ENCODE results near the gene FAM200C.

The FAM200C gene

DNA sequence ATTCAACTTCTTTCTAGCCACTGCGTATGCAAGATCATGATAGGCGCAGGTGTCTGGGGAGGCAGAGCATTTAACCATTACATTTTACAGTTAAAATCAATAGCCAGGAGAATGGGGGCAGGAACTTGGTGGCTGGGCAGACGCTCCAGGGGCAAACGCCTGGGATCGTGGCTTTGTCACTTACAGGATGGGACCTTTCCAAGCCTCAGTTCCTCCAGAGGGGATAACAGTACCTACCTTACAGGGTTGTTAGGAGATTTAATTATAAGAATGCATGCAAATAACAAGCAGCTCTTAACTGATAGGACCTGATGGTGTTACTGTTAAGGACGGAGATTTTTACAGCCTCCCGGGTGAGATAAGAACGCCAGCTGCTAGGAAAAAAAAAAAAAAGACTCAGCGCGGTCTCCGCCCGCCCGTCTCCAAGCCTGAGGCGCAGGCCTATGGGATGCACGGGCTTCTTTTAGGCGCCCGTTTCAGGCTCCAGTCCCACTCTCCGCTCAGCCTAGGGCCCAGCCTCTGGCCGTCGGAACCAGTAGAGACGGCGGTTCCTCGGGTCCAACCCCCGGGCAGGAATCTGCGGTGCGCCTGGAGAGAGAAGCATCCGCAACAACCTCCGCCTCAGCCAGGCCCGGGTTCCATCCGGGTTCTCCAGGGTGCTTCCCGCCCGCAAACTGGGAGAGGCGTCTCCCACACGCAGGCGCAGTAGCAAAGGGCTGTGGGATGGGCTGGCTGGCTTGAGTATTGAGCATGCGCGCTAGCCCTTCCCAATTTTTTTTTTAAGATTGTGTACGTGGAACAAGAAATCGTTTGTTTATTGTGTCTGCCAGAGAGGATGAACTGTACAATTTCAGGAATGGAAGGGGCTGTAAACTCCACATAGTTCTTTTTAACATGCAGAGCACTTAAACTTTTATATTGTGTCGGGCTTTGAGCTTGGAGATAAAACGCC, at the start of gene FAM200C:
FAM200C (minus strand) TSS at position 653 of the 952 bp plus-strand sequence. CDS start 4,564 bp downstream, outside the sequence.
- TF ChIP-seq, protein P1, sequence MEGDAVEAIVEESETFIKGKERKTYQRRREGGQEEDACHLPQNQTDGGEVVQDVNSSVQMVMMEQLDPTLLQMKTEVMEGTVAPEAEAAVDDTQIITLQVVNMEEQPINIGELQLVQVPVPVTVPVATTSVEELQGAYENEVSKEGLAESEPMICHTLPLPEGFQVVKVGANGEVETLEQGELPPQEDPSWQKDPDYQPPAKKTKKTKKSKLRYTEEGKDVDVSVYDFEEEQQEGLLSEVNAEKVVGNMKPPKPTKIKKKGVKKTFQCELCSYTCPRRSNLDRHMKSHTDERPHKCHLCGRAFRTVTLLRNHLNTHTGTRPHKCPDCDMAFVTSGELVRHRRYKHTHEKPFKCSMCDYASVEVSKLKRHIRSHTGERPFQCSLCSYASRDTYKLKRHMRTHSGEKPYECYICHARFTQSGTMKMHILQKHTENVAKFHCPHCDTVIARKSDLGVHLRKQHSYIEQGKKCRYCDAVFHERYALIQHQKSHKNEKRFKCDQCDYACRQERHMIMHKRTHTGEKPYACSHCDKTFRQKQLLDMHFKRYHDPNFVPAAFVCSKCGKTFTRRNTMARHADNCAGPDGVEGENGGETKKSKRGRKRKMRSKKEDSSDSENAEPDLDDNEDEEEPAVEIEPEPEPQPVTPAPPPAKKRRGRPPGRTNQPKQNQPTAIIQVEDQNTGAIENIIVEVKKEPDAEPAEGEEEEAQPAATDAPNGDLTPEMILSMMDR (IDR thresholded peaks at IDR 0.05; ENCODE audit: low read depth, low read length, missing control alignments), result no peak
- DNase-seq (ENCODE audit: extremely low read depth, low read depth), result peak; percentile 82
- peak within 1 kb of the TSS; percentile 50 for H3K4me3 ChIP-seq (replicated peaks; ENCODE audit: low read depth, low read length)

DNA sequence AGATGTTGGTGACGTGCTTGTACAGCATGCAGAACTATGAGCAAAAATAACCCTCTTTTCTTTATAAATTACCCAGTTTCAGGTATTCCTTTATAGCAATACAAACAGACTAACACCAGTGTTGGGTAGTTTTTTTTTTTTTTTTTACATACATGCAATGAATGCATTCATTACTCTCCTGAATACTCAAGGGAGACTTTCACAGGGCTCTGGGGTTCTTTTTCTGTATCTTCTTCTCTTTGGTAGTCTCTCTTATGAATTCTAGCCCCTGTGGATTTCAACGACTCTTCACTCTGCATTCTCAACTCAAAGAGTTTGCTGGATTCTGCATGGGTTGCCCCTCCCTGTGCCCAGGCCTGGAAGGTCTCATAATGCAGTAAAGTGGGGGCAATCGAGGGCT, 49.6 kb upstream of the FAM200C start:
- H3K4me3 ChIP-seq (replicated peaks; ENCODE audit: low read depth, low read length), result no peak overlapping the region
- no peak for DNase-seq (ENCODE audit: extremely low read depth, low read depth)
- TF ChIP-seq, protein P1 (IDR thresholded peaks at IDR 0.05; ENCODE audit: low read depth, low read length, missing control alignments), result no peak

DNA sequence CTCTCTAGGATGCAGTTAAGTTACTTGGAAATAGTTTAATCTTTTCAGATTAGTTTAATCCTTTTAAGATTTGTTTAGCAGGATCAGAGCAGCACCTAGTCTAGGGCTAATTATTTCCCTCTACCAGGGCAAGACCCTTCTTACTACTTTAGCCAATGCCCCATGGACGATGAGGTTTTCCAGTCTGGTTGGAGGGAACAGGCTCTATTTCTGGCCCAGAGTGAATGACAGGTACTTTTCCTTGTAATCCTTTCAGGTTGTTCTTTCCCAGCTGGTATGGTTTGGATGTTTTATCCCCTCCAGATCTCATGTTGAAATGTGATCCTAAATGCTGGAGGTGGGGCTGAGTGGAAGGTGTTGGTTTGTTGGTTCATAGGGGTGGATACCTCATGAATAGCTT, 49.0 kb upstream of the FAM200C start:
- H3K4me3 ChIP-seq (replicated peaks; ENCODE audit: low read depth, low read length), result no peak overlapping the region
- DNase-seq (ENCODE audit: extremely low read depth, low read depth), result no peak
- TF ChIP-seq, protein P1 (IDR thresholded peaks at IDR 0.05; ENCODE audit: low read depth, low read length, missing control alignments), result no peak

DNA sequence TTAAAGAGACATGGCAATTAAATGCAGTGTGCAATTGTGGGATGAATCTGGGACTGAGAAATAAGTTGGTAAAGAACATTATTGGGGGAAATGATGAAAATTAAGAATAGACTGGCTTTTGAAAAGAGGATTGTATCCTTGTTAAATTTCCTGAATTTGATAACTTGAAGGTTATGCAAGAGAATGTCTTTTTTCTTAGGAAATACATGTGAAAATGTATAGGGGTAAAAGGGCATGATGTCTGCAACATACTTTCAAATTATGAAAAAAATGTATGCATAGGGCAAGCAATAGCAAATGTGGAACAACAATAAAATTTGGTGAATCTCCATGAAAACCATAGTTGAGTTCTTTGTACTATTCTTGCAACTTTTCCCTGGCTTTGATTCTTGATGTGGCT, 45.9 kb upstream of the FAM200C start:
- TF ChIP-seq, protein P1 (IDR thresholded peaks at IDR 0.05; ENCODE audit: low read depth, low read length, missing control alignments), result no peak
- no peak for DNase-seq (ENCODE audit: extremely low read depth, low read depth)
- H3K4me3 ChIP-seq (replicated peaks; ENCODE audit: low read depth, low read length), result no peak overlapping the region

DNA sequence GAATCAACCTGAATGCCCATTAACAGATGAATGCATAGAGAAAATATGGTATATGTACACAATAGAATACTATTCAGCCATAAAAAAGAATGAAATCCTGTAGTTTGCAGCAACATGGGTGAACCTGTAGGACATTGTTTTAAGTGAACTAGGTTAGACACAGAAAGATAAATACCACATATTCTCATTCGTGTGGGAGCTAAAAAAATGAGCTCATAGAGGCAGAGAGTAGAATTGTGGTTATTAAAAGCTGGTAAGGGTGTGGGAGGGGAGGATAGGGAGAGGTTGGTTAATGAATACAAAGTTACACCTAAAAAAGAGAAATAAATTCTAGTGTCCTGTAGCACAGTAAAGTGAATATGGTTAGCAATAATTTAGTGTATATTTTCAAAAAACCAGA, 45.3 kb upstream of the FAM200C start:
- TF ChIP-seq, protein P1 (IDR thresholded peaks at IDR 0.05; ENCODE audit: low read depth, low read length, missing control alignments), result no peak
- DNase-seq (ENCODE audit: extremely low read depth, low read depth), result no peak
- no peak overlapping the region for H3K4me3 ChIP-seq (replicated peaks; ENCODE audit: low read depth, low read length)

DNA sequence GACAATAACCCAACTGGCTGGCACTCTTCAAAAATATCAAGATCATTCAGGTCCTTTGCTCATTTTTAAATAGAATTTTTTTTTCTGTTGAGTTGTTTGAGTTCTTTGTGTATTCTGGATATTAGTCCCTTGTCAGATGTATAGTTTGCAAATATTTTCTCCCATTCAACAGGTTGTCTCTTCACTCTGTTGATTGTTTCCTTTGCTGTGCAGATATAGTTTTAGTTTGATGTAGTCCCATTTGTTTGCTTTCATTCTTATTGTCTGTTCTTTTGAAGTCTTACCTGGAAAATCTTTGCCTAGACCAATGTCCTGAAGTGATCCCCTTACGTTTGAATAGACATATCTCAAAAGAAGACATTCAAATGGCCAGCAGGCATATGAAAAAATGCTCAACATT, 44.6 kb upstream of the FAM200C start:
- DNase-seq (ENCODE audit: extremely low read depth, low read depth), result no peak

More for the DNA sequence above, 44.6 kb upstream of the FAM200C start:
- TF ChIP-seq, protein P1 (IDR thresholded peaks at IDR 0.05; ENCODE audit: low read depth, low read length, missing control alignments), result no peak
- no peak overlapping the region for H3K4me3 ChIP-seq (replicated peaks; ENCODE audit: low read depth, low read length)
